ENCODE measurements around the gene KLHL36. TPM values are rescaled to one million over a fixed set of nuclear protein-coding genes. Genes with fewer than 3 reads are reported as not detected.

Gene KLHL36
- total RNA-seq, 1 experiment from 2014 or later, result 36.7 TPM

GRCh38 chr16:84610376-84610775, 37.9 kb upstream of the KLHL36 start:
- no peak for TF ChIP-seq CTCF (conservative IDR thresholded peaks at IDR 0.05)
- H3K9me3 Mint-ChIP-seq, result peaks cover 1 to 5% of the 10 kb centered on the region in 2 experiments; a peak in 3 of 5 replicates
- Histone ChIP-seq H3K79me1 (ENCODE audit: insufficient read depth, low read depth, low read length, poor library complexity, severe bottlenecking) (peaks cover 7% of the 10 kb centered on the region), H3K23ac (ENCODE audit: insufficient read length, low read depth, low read length) (no peak overlapping the region), H2BK20ac (ENCODE audit: low read depth, low read length, poor library complexity, severe bottlenecking) (no peak overlapping the region), H3K18ac (ENCODE audit: insufficient read length, low read depth, low read length) (no peak overlapping the region), H3K4me2 (ENCODE audit: insufficient read depth, insufficient read length, low read length) (no peak overlapping the region), H3K56ac (ENCODE audit: insufficient read length, low read depth, low read length) (no peak overlapping the region), H4K5ac (ENCODE audit: insufficient read length, low read depth, low read length) (no peak overlapping the region), H2AFZ (ENCODE audit: low read length) (no peak overlapping the region), H3K4ac (ENCODE audit: low read depth, low read length) (no peak overlapping the region), H3K4me1 (ENCODE audit: insufficient read depth, low read length) (no peaks in the 10 kb centered on the region), H4K8ac (replicated peaks; ENCODE audit: insufficient read length, low read depth, low read length) (no peak overlapping the region), H3K9me3 (ENCODE audit: control insufficient read depth, low read depth, low read length) (no peaks in the 10 kb centered on the region), H3K9ac (ENCODE audit: extremely low read depth, insufficient read length, low read length) (no peak overlapping the region), H2BK15ac (ENCODE audit: low read depth, low read length) (no peak overlapping the region), H3T11ph (ENCODE audit: low read length) (no peak overlapping the region), H4K20me1 (ENCODE audit: control insufficient read depth, insufficient read depth, insufficient read length) (no peaks in the 10 kb centered on the region), H3K23me2 (ENCODE audit: insufficient read length, low read depth, low read length, poor library complexity, severe bottlenecking) (no peaks in the 10 kb centered on the region), H2BK120ac (ENCODE audit: low read depth, low read length, poor library complexity, severe bottlenecking) (no peak overlapping the region), H3K27ac (ENCODE audit: insufficient read length, low read depth, low read length) (no peak overlapping the region), H2BK5ac (ENCODE audit: insufficient read length, low read length) (no peak overlapping the region), H3K27me3 (ENCODE audit: insufficient read depth, low read length) (no peaks in the 10 kb centered on the region), H2BK12ac (ENCODE audit: insufficient read length, low read depth, low read length) (no peak overlapping the region), H3K79me2 (ENCODE audit: insufficient read depth, low read length) (peaks cover 8% of the 10 kb centered on the region; the same call in 1 of the 2 replicates), H2AK5ac (ENCODE audit: insufficient read length, low read length) (no peak overlapping the region), H4K91ac (ENCODE audit: insufficient read length, low read depth, low read length) (no peak overlapping the region), H3K14ac (ENCODE audit: insufficient read depth, low read length) (no peak overlapping the region)
- no CpG with 5 or more reads among the region's 1 CpG for WGBS (ENCODE audit: extremely low coverage, insufficient read length, low lambda C conversion rate)
- peaks cover 10 to 16% of the 10 kb centered on the region in 2 experiments for H3K4me1 Mint-ChIP-seq
- no peak overlapping the region for H3K27ac Mint-ChIP-seq
- H3K27me3 Mint-ChIP-seq (ENCODE audit: low read depth), result no peaks in the 10 kb centered on the region
- H3K4me3 Mint-ChIP-seq, result no peak overlapping the region
- no peak for DNase-seq
- H3K36me3 Mint-ChIP-seq (ENCODE audit: insufficient read depth in 1 of 3, low read depth in 3 of 3), result peaks cover 10 to 24% (median 13%) of the 10 kb centered on the region in 3 experiments
